Subcutaneous abdominal adipose tissue (tissue), 5 donors: ENCODE results near the gene GTF3C5.

Experiments
- H3K27ac ChIP-seq: one replicate; pipeline ENCODE4 v1.7.0; 2013; ENCODE audit warnings: low read depth, mild to moderate bottlenecking, inconsistent platforms, low read length, moderate library complexity
- H3K27me3 ChIP-seq, 5 donors: one replicate each; pipeline ENCODE4 v1.7.0; 2013; ENCODE audit warnings: low read length in 5 of 5, inconsistent platforms in 1 of 5; ENCODE audit not compliant: control insufficient read depth in 5 of 5, insufficient read depth in 4 of 5
- H3K36me3 ChIP-seq, 5 donors: one replicate each; pipeline ENCODE4 v1.7.0; 2013; ENCODE audit warnings: low read length in 5 of 5; ENCODE audit not compliant: control insufficient read depth in 5 of 5, insufficient read depth in 5 of 5
- H3K4me1 ChIP-seq, 5 donors: one replicate each; pipeline ENCODE4 v1.7.0; 2013; ENCODE audit warnings: low read length in 5 of 5, mild to moderate bottlenecking in 3 of 5, moderate library complexity in 1 of 5; ENCODE audit not compliant: control insufficient read depth in 5 of 5, insufficient read depth in 5 of 5
- H3K4me3 ChIP-seq, 5 donors: one replicate each; pipeline ENCODE4 v1.7.0; 2013; ENCODE audit warnings: low read length in 5 of 5, low read depth in 1 of 5
- H3K9ac ChIP-seq, 5 donors: one replicate each; pipeline ENCODE4 v1.7.0; 2013; ENCODE audit warnings: low read length in 5 of 5, mild to moderate bottlenecking in 4 of 5, moderate library complexity in 3 of 5
- H3K9me3 ChIP-seq, 5 donors: one replicate each; pipeline ENCODE4 v1.7.0; 2013; ENCODE audit warnings: low read length in 5 of 5; ENCODE audit not compliant: control insufficient read depth in 5 of 5
- donor health status: healthy.
- donor health status: healthy.
- donor health status: healthy.
- donor health status: healthy.
- donor health status: healthy.

GTF3C5 gene

DNA sequence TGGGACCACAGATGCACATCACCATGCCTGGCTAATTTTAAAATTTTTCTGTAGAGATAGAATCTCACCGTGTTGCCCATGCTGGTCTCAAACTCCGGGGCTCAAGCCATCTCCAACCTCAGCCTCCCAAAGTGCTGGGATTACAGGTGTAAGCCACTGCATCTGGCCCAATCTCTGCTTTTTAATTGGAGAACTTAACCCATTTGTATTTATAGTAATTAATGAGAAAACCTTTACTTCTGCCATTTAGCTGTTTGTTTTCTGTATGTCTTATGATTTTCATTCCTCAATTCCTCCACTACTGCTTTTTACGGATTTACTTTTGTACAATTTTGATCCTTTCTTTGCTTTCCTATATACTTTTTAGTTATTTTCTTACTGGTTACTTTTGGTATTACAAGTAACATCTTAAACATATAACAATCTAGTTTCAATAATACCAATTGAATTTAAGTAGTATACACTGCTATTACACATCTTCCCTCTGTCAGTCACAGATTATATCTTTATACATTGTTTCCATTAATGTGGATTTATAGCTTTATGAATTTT lies 64.1 kb downstream of the GTF3C5 start:
- no peaks in the 10 kb centered on the region for H3K27me3 ChIP-seq
- no peak overlapping the region for H3K9ac ChIP-seq
- no peak overlapping the region for H3K4me3 ChIP-seq
- no peak overlapping the region for H3K27ac ChIP-seq
- H3K9me3 ChIP-seq = peaks cover 4 to 16% (median 10%) of the 10 kb centered on the region in 5 donors
- H3K4me1 ChIP-seq = peaks cover 0 to 9% (median 0%) of the 10 kb centered on the region in 5 donors
- peaks cover 9 to 33% (median 28%) of the 10 kb centered on the region in 5 donors for H3K36me3 ChIP-seq

GRCh38 chr9:133098104-133098754 lies 67.4 kb downstream of the GTF3C5 start:
- H3K9ac ChIP-seq = no peak overlapping the region
- no peak overlapping the region for H3K27ac ChIP-seq
- H3K4me3 ChIP-seq = no peak overlapping the region
- H3K36me3 ChIP-seq = peaks cover 9 to 67% (median 60%) of the 10 kb centered on the region in 5 donors
- no peaks in the 10 kb centered on the region for H3K4me1 ChIP-seq
- H3K27me3 ChIP-seq = no peaks in the 10 kb centered on the region
- peaks cover 4 to 16% (median 10%) of the 10 kb centered on the region in 5 donors for H3K9me3 ChIP-seq

GRCh38 chr9:133098871-133099270 lies 68.1 kb downstream of the GTF3C5 start:
- Histone ChIP-seq H3K36me3 (peaks cover 9 to 73% (median 66%) of the 10 kb centered on the region in 5 donors), H3K9me3 (peaks cover 4 to 16% (median 10%) of the 10 kb centered on the region in 5 donors), H3K4me3 (no peak overlapping the region)

DNA sequence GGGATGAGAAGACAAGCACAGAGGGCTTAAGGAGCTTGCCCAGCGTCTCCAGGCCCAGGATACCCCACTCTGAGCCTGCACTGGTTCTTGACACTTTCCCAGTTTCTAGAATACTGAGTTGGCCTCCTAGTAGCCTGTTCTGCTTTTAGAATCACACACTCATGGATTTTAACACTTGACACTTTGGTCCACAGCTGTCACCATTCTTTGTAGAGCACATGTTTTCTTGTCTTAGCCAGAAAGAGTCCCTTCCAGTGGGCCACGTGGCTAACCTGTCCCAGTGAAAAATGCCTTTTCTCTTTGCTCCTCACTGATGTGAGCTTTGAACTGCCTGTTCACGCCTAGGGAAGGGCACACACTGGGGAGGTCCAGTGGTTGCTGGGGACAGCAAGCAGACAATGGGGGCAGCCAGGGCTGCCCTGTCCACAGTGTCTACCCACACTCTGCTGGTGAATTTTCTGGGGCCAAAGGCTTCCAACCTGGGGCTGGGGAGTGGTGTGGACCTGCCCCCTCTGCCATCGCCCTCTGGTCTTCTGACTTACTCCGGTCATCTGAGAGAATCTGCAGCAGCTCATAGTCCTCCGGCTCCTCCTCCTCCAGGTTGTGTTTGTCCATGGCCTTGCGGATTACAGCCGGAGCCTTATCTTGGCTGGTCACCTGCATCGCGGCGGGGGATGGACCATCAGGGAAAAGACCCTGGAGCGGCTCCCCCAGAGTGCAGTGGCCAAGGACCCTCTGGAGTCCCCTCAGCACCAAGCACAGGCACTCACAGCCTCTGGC lies 69.1 kb downstream of the GTF3C5 start:
- H3K36me3 ChIP-seq = peaks cover 9 to 83% (median 77%) of the 10 kb centered on the region in 5 donors
- peaks cover 4 to 15% (median 10%) of the 10 kb centered on the region in 5 donors for H3K9me3 ChIP-seq
- H3K27ac ChIP-seq = no peak overlapping the region
- H3K27me3 ChIP-seq = no peaks in the 10 kb centered on the region
- H3K9ac ChIP-seq = no peak overlapping the region
- H3K4me1 ChIP-seq = peaks cover 0 to 4% (median 0%) of the 10 kb centered on the region in 5 donors
- H3K4me3 ChIP-seq = no peak overlapping the region

More at GRCh38 chr9:133098871-133099270, 68.1 kb downstream of the GTF3C5 start:
- Histone ChIP-seq H3K27ac (no peak overlapping the region), H3K4me1 (peaks cover 0 to 4% (median 0%) of the 10 kb centered on the region in 5 donors), H3K9ac (no peak overlapping the region), H3K27me3 (no peaks in the 10 kb centered on the region)

DNA sequence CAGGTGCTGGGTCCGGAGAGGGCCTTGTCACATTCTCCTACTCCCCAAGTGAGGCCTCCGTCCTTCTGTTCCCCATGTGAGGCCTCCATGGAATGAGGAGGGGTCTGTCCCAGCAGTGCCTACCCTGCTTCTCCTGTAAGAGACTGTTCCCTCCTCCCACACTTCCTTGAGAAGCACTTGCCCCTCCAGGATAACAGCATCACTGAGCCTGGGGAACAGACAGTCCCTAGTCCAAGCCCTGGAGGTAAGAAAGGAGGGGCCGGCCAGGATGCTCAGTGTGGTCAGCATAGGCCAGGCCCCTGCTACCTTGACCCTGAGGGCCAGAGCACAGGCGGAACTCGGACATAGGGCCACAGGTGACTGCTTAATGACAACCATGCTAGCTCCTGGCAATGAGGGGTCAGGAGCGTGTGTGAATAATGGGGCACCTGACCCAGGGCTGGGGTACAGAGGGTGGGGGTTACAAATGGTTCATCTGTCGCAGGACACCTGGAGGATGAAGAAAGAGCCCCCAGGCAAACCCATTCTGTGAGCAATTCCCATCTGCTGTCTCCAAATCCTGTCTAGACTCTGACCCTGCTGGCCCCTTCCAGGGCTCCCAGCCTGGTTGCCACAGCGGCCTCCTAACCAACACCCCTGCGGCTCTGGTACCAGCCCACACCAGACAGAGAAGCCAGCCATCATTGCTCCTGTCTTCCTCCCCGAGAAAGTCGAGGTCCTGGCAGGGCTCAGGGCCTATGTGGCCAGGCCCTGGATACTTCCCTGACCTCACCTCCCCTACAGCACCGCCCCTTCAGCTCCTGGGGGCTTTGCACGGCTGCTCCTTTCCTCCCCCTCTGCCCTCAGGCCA lies 69.9 kb downstream of the GTF3C5 start:
- no peak overlapping the region for H3K9ac ChIP-seq
- H3K9me3 ChIP-seq = peaks cover 4 to 11% (median 6%) of the 10 kb centered on the region in 5 donors
- peaks cover 0 to 4% (median 0%) of the 10 kb centered on the region in 5 donors for H3K4me1 ChIP-seq
- no peak overlapping the region for H3K27ac ChIP-seq
- no peaks in the 10 kb centered on the region for H3K27me3 ChIP-seq
- no peak overlapping the region for H3K4me3 ChIP-seq
- peaks cover 9 to 90% (median 84%) of the 10 kb centered on the region in 5 donors for H3K36me3 ChIP-seq

GRCh38 chr9:133101356-133102189 lies 70.8 kb downstream of the GTF3C5 start:
- Histone ChIP-seq H3K9me3 (peaks cover 0 to 2% (median 2%) of the 10 kb centered on the region in 5 donors), H3K4me3 (no peak overlapping the region), H3K9ac (no peak overlapping the region), H3K27ac (no peak overlapping the region), H3K27me3 (no peaks in the 10 kb centered on the region), H3K4me1 (peaks cover 0 to 4% (median 0%) of the 10 kb centered on the region in 5 donors), H3K36me3 (peaks cover 6 to 98% (median 92%) of the 10 kb centered on the region in 5 donors)

- H3K27ac ChIP-seq = no peak overlapping the region
- H3K9me3 ChIP-seq = no peaks in the 10 kb centered on the region
Observed at GRCh38 chr9:133102190-133103021, 71.6 kb downstream of the GTF3C5 start.

DNA sequence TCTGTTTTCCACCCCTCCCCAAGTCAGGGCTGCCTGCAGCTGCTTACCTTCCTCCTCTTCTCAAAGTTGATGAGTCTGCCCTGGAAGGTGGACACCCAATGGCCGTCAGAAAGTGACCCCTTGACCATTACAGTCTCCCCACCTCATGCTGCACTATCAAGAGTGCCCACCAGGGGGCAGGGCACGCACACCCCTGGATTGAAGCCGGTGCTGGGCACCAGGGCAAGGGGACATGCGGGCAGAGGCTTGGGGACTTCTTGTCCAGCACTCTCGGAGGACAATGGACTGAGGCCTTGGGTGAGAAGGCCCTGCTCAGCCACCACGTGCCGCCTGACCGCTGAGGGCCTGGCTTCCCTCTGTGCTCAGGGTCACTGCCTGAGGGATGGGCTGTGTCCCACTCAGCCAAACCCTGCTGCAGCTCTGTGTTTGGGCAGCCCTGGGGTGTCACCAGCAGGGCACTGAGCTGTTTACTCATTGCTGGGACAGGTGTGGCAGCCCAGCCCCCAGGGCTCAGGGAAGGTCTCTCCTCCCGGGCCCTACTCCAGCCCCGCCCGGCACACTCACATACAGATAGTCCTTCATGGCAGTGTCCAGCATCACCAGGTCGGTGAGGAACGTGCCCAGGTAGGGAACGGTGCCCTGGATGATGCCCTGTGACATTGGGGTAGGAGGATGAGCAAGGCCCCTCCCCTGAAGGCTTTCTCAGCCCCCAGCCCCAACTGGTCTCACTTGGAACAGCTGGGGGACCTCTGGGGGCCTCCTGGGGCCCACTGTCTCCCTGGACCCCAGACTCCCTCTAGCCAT lies 72.6 kb downstream of the GTF3C5 start:
- Histone ChIP-seq H3K4me1 (peaks cover 0 to 4% (median 0%) of the 10 kb centered on the region in 5 donors), H3K27ac (no peak overlapping the region), H3K9ac (no peak overlapping the region), H3K27me3 (no peaks in the 10 kb centered on the region), H3K4me3 (no peak overlapping the region), H3K36me3 (peaks cover 0 to 98% (median 97%) of the 10 kb centered on the region in 5 donors), H3K9me3 (no peaks in the 10 kb centered on the region)

More at GRCh38 chr9:133102190-133103021, 71.6 kb downstream of the GTF3C5 start:
- Histone ChIP-seq H3K4me1 (peaks cover 0 to 4% (median 0%) of the 10 kb centered on the region in 5 donors), H3K4me3 (no peak overlapping the region), H3K9ac (no peak overlapping the region), H3K27me3 (no peaks in the 10 kb centered on the region), H3K36me3 (peaks cover 2 to 98% (median 97%) of the 10 kb centered on the region in 5 donors)
